ENCODE data around the gene FADS6.
"Not testable (repeated sequence)": the region's sequence is repeated elsewhere in the genome, so short reads cannot be mapped to it uniquely, and the experiment has no call there.

GRCh38 chr17:74870028-74870427 lies 23.4 kb downstream of the FADS6 start:
- TF ChIP-seq POLR2A, CTCF (IDR thresholded peaks at IDR 0.05): not testable (repeated sequence)

Data from ovary (tissue), 3 donors.